Activated CD8-positive, alpha-beta memory T cell treated with anti-CD3 and anti-CD28 coated beads for 48 hours (primary cell): ENCODE results near the gene TRAPPC12.

Source experiments
- DNase-seq, 3 experiments: peaks; one replicate each; pipeline ENCODE4 v3.0.0-alpha.2; 2020; ENCODE audit warnings: low read depth in 2 of 3, low spot score in 2 of 3

TRAPPC12 gene

GRCh38 chr2:3465844-3466481 lies 86.5 kb downstream of the TRAPPC12 start:
- DNase-seq = no peak

- DNase-seq = no peak
Observed at GRCh38 chr2:3466482-3466863, 87.0 kb downstream of the TRAPPC12 start.

- no peak for DNase-seq
Observed at GRCh38 chr2:3466966-3467365, 87.5 kb downstream of the TRAPPC12 start.

GRCh38 chr2:3467654-3468053 lies 88.2 kb downstream of the TRAPPC12 start:
- DNase-seq = no peak

GRCh38 chr2:3468296-3468988 lies 88.9 kb downstream of the TRAPPC12 start:
- DNase-seq = no peak

GRCh38 chr2:3469486-3469885 lies 90.0 kb downstream of the TRAPPC12 start:
- DNase-seq = no peak

- no peak for DNase-seq
Observed at GRCh38 chr2:3470166-3470651, 90.7 kb downstream of the TRAPPC12 start.

GRCh38 chr2:3470856-3471737 lies 91.6 kb downstream of the TRAPPC12 start:
- no peak for DNase-seq

- DNase-seq = no peak
Observed at GRCh38 chr2:3472296-3472695, 92.8 kb downstream of the TRAPPC12 start.

- DNase-seq = no peak
Observed at GRCh38 chr2:3472966-3473365, 93.5 kb downstream of the TRAPPC12 start.

- DNase-seq = no peak
Observed at GRCh38 chr2:3475771-3476170, 96.3 kb downstream of the TRAPPC12 start.

- no peak for DNase-seq
Observed at GRCh38 chr2:3476321-3476984, 97.0 kb downstream of the TRAPPC12 start.

- DNase-seq = no peak
Observed at GRCh38 chr2:3476985-3477327, 97.5 kb downstream of the TRAPPC12 start.

GRCh38 chr2:3478846-3479385 lies 99.4 kb downstream of the TRAPPC12 start:
- DNase-seq = no peak

- no peak for DNase-seq
Observed at GRCh38 chr2:3479430-3480320, 100.2 kb downstream of the TRAPPC12 start.

- no peak for DNase-seq
Observed at GRCh38 chr2:3480352-3481010, 101.0 kb downstream of the TRAPPC12 start.

- no peak for DNase-seq
Observed at GRCh38 chr2:3481011-3481400, 101.5 kb downstream of the TRAPPC12 start.

GRCh38 chr2:3481736-3482362 lies 102.4 kb downstream of the TRAPPC12 start:
- DNase-seq = no peak

- no peak for DNase-seq
Observed at GRCh38 chr2:3482363-3482821, 102.9 kb downstream of the TRAPPC12 start.
